ENCODE results near the gene CCDC3.
A peak's percentile ranks its signal among the peaks of the same experiment; 100 is the strongest.

Gene CCDC3

GRCh38 chr10:13000431-13000830 lies 1.1 kb downstream of the CCDC3 start:
- no peak for DNase-seq (ENCODE audit: low read depth in 2 of 2)

- DNase-seq (ENCODE audit: low read depth in 2 of 2), result no peak
Measured at GRCh38 chr10:12999849-13000248, 1.7 kb downstream of the CCDC3 start.

GRCh38 chr10:12995425-12995861 lies 6.1 kb downstream of the CCDC3 start:
- DNase-seq (ENCODE audit: low read depth in 2 of 2), result no peak

GRCh38 chr10:12993595-12993994 lies 7.9 kb downstream of the CCDC3 start:
- DNase-seq (ENCODE audit: low read depth in 2 of 2), result no peak

DNA sequence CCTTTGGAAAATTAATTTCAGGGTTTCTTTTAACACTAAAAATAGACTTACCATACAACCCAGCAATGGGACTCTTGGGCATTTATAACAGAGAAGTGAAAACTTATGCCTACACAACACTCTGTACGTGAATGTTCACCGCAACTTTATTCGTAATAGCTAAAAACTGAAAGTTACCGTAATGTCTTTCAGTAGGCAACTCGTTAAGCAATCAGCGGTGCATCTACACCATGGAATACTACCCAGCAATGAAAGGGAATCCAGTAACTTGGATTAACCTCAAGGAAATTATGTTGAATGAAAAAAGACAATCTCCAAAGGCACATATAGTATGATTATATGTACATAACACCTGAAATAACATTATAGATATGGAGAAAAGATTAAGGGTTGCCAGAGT lies 16.2 kb downstream of the CCDC3 start:
- no peak for DNase-seq (ENCODE audit: low read depth in 2 of 2)

DNA sequence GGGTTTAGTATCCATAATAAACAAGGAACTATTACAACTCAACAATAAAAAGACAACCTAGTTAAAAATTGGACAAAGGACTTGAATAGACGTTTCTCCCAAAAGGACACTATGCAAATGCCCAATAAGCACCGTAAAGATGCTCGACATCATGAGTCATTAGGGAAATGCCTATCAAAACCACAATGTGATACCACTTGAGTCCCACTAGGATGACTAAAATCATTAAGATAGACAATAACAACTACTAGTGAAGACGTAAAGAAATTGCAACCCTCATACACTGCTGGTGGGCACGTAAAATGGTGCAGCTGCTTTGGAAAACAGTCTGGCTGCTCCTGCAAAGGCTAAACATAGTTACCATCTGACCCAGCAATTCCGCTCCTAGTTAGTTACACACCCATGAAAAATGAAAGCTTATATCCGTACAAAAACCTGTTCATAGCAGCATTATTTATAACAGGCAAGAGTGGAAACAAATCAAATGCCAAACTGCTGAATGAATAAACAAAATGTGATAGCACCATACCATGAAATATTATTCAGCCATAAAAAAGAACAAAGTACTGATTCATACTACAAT lies 17.3 kb downstream of the CCDC3 start:
- no peak for DNase-seq (ENCODE audit: low read depth in 2 of 2)

GRCh38 chr10:12983568-12983967 lies 17.9 kb downstream of the CCDC3 start:
- DNase-seq (ENCODE audit: low read depth in 2 of 2), result peak in 1 of 2 donors; percentile 12

GRCh38 chr10:12981570-12981969 lies 19.9 kb downstream of the CCDC3 start:
- no peak for DNase-seq (ENCODE audit: low read depth in 2 of 2)

GRCh38 chr10:12980713-12981306 lies 20.7 kb downstream of the CCDC3 start:
- DNase-seq (ENCODE audit: low read depth in 2 of 2), result no peak

DNA sequence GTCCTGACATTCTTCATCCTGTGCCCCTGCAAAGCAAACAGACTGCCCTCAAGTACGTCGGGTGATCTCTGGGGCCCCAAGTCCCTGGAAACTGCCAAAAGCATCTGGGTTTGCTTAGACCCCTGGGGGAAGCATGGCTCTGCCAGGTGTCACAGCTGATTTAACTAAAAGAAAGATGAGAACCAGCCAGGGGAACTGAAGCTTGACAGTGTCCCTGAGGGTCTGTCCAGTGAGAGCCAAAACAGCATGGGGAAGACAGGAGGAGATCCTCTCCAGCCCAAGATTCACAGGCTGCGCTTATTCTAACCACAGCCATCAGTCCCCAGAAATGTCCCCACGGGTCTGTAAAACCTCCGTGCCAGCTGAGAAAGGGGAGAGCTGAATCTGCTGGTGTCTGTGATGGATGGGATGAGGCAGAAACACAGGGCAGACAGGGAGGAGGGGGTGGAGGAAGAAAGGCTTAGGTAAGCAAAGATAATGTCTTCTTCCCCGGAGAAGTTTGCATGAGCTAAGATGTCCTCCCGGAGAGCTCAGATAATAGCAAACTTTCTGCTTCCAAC lies 21.3 kb downstream of the CCDC3 start:
- DNase-seq (ENCODE audit: low read depth in 2 of 2), result no peak

GRCh38 chr10:12978891-12979290 lies 22.6 kb downstream of the CCDC3 start:
- no peak for DNase-seq (ENCODE audit: low read depth in 2 of 2)

GRCh38 chr10:12975906-12976305 lies 25.6 kb downstream of the CCDC3 start:
- no peak for DNase-seq (ENCODE audit: low read depth in 2 of 2)

DNA sequence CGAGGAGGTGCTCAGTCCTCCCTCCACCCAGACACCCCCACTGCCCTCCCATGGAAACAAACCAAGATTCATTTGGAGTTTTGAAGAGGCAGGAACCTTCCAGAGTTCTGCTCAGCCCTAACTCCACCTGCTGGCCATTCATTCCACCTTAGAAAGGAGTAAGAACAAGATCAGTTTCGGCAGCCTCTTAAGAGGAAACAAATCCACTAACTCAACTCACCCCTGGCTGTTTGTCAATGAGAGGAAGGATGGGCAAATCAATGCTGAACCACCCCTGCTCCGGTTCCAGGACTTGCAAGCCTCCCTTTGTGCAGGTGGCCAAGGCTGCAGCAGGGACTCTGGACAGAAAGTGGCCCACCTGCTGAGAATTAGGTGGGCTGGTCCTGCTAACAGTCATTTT lies 26.2 kb downstream of the CCDC3 start:
- no peak for DNase-seq (ENCODE audit: low read depth in 2 of 2)

- no peak for DNase-seq (ENCODE audit: low read depth in 2 of 2)
Measured at GRCh38 chr10:12974491-12975199, 26.9 kb downstream of the CCDC3 start.

DNA sequence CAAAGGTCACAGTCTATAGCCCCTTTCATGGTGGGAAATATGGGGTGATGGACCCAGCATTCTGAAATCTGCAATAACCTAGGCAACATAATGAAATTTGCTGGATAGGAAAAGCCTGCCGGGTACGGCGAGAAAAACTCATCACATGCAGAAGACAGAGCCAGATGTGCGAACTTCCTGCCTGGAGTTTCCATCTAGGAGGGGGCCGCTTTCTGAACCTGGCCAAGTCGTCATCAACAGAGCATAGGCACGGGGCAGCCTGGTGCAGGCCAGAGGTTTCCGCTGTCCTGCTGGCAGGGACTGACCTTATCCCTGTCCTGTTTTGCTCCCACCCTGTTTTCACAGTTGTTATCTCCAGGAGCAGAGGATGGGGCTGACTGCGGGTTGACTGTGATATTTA lies 27.4 kb downstream of the CCDC3 start:
- DNase-seq (ENCODE audit: low read depth in 2 of 2), result no peak

DNA sequence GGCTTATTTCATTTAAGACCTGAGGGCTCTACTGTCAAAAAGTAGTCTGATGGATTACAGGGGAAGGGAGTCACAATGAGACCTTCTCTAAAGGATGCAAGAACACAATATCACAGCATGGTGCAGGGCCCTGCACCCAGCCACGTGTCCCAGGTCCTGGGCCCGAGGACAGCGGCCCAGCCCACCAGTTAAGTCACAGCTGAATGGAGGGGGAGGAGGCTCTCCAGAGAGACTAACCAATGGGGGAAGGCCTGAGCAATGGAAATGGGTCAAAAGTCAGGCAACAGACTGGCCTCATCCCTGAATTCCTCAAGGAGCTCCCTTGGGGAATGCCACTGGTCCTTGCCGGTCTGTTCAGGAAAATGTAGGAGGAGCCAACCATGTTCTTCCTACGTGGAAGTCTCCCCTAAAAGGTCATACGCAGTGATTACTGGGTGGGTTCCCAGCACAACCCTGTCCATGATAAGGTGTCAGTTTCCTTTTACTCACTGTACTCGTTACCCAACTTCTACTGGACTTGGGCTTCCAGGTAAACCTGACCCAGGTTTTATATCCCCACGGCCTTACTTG lies 28.3 kb downstream of the CCDC3 start:
- DNase-seq (ENCODE audit: low read depth in 2 of 2), result no peak

DNA sequence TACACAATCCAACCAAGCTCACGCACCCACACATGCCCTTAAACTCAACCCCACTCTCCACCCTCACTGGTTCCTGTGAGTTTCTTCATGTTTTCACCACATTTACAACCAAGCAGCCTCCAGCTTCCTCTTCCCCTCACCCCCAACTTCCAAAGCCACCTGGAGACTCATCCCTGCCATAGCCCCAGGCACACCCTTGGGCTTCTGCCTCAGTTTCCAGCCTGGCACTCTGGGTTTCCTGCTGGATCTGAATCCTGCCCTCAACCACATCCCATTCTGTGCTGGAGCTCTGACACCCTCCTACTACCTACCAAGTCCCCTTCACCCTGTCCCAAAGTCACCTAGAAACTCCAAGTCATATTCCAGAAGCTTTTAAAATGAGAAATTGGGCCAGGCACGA lies 29.4 kb downstream of the CCDC3 start:
- no peak for DNase-seq (ENCODE audit: low read depth in 2 of 2)

DNA sequence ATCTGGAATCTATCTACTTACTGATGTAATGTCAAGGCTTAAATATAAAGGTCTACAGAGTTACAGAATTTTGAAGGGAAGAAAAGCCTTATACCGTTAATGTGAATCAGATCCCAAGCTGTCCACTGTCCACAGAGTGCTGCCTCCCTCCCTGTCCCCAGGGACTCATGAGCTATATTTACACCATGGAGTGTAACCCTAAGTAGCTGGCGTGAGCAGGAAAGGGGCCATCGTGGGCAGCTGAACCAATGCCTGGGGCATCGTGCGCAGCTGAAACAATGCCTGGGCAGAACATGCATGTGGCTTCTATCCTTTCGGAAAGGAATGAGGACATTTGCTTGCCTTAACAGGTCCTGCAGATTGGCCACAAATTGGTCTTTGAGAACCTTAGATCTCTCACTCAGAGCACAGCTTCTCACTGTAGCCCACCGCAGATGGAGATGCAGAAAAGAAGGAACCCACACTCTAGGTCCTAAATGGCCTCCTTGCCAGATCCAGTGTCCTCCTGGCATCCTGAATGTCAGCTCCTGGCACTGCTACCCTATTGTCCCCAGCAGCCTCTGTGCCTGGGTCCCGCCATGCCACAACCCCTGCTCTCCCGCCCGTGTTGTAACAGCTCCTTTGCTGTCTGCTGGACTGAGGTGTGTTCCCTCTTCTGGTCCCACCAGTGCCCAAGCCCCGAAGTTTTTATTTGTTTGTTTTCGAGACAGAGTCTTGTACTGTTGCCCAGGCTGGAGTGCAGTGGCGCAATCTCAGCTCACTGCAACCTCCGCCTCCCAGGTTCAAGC lies 30.3 kb downstream of the CCDC3 start:
- DNase-seq (ENCODE audit: low read depth in 2 of 2), result no peak

DNA sequence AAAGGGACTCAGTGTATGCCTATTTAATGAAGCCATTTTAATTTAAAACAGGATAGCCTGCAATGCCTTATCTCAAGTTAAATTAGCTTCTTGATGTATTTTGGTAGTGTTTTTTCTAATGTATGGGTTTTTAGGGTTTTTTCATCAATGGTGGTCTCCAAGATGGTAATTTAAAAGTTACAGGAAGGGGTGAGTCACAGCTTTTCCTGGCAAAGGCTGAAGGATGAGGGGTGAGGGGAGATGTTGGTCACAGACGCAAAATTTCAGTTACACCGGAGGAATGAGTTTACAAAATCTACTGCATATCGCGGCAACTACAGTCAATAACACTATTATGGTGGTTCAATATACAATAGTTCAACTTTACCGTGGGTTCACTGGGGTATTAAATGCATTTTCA lies 31.6 kb downstream of the CCDC3 start:
- no peak for DNase-seq (ENCODE audit: low read depth in 2 of 2)

- no peak for DNase-seq (ENCODE audit: low read depth in 2 of 2)
Measured at GRCh38 chr10:12966067-12966466, 35.4 kb downstream of the CCDC3 start.

DNA sequence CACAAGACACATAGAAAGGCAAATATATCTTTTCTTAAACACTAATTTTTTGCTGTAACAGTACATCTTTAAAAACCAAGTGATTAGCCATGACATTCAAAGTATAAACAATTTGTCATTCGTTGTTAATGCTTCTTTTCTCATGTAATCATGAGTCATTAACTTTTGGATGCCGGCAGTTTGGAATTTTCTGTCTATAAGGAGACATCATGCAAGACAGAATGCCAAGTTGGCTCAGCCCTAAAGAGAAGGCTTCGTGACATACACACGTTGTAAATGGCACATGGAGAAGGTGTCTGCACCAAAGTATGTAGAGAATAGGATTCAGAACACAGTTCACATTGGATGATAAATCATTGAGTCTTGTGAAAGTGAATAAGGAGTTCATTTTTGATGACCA lies 35.9 kb downstream of the CCDC3 start:
- DNase-seq (ENCODE audit: low read depth in 2 of 2), result no peak

DNA sequence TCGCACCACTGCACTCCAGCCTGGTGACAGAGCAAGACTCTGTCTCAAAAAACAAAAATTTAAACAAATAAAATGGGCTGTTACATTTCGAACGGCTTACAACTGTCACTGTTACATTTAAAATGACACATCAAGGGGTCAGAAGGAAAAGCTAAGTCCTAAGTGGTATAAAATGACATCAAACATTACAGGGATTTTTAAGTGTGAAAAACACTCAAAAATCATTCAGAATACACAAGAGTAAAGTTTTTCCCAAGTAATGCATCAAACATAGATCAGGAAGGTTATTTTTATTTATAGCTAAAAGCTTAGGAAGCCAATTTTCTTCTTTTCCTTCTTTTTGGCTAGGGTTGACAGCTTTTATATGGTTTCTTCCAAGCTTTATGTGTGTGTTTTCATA lies 39.0 kb downstream of the CCDC3 start:
- DNase-seq (ENCODE audit: low read depth in 2 of 2), result no peak

All from stimulated activated CD8-positive, alpha-beta memory T cell treated with anti-CD3 and anti-CD28 coated beads, Interleukin-2, amount 100 ng/mL, for 48 hours (primary cell).